ENCODE results near the gene CGRRF1.
A peak's percentile ranks its signal among the peaks of the same experiment; 100 is the strongest.

CGRRF1 gene

GRCh38 chr14:54509546-54510501, at the start of gene CGRRF1:
TSS of gene CGRRF1 (plus strand) at chr14:54509906. CDS start at chr14:54509960, 54 bp downstream.
- peak; percentile 99 for DNase-seq

- DNase-seq, result no peak
Observed at GRCh38 chr14:54462048-54462447, 47.7 kb upstream of the CGRRF1 start.

GRCh38 chr14:54465654-54466053, 44.1 kb upstream of the CGRRF1 start:
- no peak for DNase-seq

GRCh38 chr14:54467280-54467679, 42.4 kb upstream of the CGRRF1 start:
- no peak for DNase-seq

- no peak for DNase-seq
Observed at GRCh38 chr14:54470701-54471100, 39.0 kb upstream of the CGRRF1 start.

GRCh38 chr14:54471641-54472040, 38.1 kb upstream of the CGRRF1 start:
- no peak for DNase-seq

- DNase-seq, result no peak
Observed at GRCh38 chr14:54472315-54472714, 37.4 kb upstream of the CGRRF1 start.

- no peak for DNase-seq
Observed at GRCh38 chr14:54474232-54474793, 35.4 kb upstream of the CGRRF1 start.

- no peak for DNase-seq
Observed at GRCh38 chr14:54475187-54475899, 34.4 kb upstream of the CGRRF1 start.

- DNase-seq, result no peak
Observed at GRCh38 chr14:54475911-54476310, 33.8 kb upstream of the CGRRF1 start.

- no peak for DNase-seq
Observed at GRCh38 chr14:54478636-54479215, 31.0 kb upstream of the CGRRF1 start.

- DNase-seq, result no peak
Observed at GRCh38 chr14:54480830-54481562, 28.7 kb upstream of the CGRRF1 start.

GRCh38 chr14:54481695-54482094, 28.0 kb upstream of the CGRRF1 start:
- no peak for DNase-seq

- DNase-seq, result no peak
Observed at GRCh38 chr14:54483073-54483745, 26.5 kb upstream of the CGRRF1 start.

- no peak for DNase-seq
Observed at GRCh38 chr14:54483846-54484245, 25.9 kb upstream of the CGRRF1 start.

- no peak for DNase-seq
Observed at GRCh38 chr14:54486685-54487084, 23.0 kb upstream of the CGRRF1 start.

- no peak for DNase-seq
Observed at GRCh38 chr14:54487771-54488170, 21.9 kb upstream of the CGRRF1 start.

GRCh38 chr14:54488318-54488645, 21.4 kb upstream of the CGRRF1 start:
- no peak for DNase-seq

GRCh38 chr14:54488646-54489317, 20.9 kb upstream of the CGRRF1 start, which contains the start of gene GMFB:
TSS of gene GMFB (minus strand) at chr14:54488980. CDS start at chr14:54488927, 53 bp downstream.
- peak; percentile 93 for DNase-seq

GRCh38 chr14:54489318-54489683, 20.4 kb upstream of the CGRRF1 start:
- no peak for DNase-seq

GRCh38 chr14:54489731-54490444, 19.8 kb upstream of the CGRRF1 start:
- no peak for DNase-seq

All from right hindlimb (tissue), 1 donor.